ENCODE results near the gene PLEKHG2. TPM values are rescaled to one million over a fixed set of nuclear protein-coding genes. Genes with fewer than 3 reads are reported as not detected.
A peak's percentile ranks its signal among the peaks of the same experiment; 100 is the strongest.

Gene PLEKHG2
- total RNA-seq, 1 experiment from 2014 or later = 22.3 TPM

DNA sequence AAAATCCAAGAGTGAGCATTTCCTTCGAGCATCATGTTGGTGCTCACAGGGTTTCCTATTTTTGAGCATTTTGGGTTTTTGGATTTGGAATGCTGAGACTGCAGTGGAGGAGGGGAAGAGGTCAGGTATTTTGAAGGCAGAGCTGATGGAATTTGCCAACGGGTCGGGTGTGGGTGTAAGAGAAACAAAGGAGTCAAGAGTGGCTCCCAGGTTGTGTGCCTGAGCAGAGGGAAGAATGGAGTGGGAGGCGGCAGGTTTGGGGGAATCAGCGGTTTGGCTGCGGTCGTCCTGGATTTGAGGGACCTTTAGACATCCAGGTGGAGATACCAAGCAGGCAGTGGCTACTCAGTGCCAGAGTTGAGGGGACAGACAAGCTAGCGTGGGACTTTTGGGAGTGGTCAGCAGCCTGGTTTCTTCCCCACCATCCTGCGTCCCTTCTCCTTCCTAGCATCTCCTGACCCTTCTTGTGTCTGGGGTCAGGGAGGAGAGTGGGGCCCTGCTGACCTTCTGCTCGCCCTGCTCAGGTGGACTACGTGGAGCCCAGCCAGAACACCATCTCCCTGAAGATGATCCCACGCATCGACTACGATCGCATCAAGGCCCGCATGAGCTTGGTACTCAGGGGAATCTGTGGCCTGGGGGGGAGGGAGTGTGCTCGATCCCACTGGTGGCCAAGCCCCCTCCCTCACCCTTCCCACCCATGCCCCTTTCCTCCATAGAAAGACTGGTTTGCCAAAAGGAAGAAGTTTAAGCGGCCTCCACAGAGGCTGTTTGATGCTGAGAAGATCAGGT lies 53.7 kb downstream of the PLEKHG2 start:
- DNase-seq (ENCODE audit: low read depth, low spot score) = no peak
- in situ Hi-C loops (cut with HindIII; ENCODE audit: low pct_unique_long_range_greater_than_20kb, low sequenced_read_pairs) = no loop called here

DNA sequence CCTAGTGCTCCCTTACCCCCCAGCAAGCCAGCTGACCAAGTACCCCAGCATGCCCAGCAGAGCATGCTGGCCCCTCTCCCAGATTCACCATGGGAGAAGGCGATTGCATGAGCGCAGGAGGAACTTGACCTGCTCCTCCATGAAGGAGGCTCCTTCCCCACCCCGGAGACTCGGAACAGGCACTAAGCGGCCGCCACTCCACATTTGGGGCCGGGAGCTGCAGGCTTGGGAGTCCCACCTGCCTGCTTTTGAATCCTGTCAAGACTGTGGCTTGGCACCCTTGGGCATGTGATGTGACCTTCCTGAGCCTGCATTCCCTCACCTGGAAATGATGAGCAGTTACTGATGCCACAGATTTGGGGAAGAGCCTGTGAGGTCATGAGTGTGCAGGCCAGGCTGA lies 55.5 kb downstream of the PLEKHG2 start:
- in situ Hi-C loops (cut with HindIII; ENCODE audit: low pct_unique_long_range_greater_than_20kb, low sequenced_read_pairs) = no loop called here
- no peak for DNase-seq (ENCODE audit: low read depth, low spot score)

DNA sequence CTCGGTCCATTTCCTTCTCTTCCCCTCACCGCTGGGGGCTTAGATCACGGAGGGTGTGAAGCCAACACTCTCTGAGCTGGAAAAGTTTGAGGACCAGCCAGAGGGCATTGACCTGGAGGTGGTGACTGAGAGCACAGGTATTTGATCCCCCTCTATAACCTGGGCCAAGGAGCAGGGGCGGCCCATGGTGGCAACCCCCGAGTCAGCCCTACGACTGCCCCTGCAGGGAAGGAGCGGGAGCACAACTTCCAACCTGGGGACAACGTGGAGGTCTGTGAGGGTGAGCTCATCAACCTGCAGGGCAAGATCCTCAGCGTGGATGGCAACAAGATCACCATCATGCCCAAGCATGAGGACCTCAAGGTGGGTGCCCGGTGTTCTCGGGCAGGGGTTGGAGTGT lies 56.6 kb downstream of the PLEKHG2 start:
- in situ Hi-C loops (cut with HindIII; ENCODE audit: low pct_unique_long_range_greater_than_20kb, low sequenced_read_pairs) = no loop called here

DNA sequence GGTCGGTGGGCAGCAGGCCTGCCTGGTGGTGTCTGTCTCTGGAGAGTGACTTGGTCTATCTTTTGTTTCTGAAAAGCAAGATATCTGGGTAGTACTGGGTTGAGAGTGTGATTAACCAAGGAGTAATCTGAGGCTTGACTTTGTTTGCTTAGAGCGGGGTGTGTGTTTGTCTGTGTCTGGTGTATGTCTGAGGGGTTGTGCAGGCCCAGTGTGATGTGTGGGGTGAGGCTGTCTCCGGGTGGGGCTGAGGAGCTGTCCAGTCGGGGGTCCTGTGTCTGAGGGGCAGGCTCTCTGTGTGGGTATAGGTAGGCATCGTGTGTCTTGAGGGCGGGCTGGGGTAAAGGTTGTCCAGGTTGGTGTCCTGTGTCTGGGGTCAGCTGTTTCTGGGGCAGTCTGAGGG lies 57.1 kb downstream of the PLEKHG2 start:
- in situ Hi-C loops (cut with HindIII; ENCODE audit: low pct_unique_long_range_greater_than_20kb, low sequenced_read_pairs) = no loop called here
- DNase-seq (ENCODE audit: low read depth, low spot score) = no peak

More for the DNA sequence above, 56.6 kb downstream of the PLEKHG2 start:
- no peak for DNase-seq (ENCODE audit: low read depth, low spot score)

DNA sequence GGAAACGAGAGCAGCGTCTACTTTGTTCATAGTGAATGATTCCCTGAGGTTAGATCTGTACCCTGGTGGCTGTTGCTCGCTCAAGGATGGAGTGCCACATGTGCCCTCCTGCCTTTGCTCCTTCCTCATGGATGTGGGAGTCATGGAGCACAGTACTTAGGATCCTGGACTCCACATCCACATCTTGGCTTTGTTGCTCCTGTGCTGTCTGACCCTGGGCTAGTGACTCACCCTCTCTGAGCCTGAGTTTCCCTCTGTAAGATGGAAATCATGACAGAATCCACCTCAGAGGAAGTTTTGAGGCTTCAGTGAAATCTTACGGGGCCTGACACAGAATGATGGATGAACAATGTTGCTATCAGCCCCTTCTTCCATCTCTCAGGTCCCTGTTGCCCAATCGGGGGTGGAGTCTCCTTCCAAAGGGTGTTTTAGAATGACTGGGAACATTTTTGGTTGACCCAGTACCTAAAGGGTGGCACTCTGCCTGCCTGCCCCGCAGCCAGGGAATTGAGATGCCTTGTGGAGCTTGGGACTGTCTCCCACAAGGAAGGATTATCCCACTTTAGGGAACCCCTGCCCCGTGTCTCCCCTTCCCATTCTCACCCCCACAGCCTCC lies 58.4 kb downstream of the PLEKHG2 start:
- no peak for DNase-seq (ENCODE audit: low read depth, low spot score)
- in situ Hi-C loops (cut with HindIII; ENCODE audit: low pct_unique_long_range_greater_than_20kb, low sequenced_read_pairs) = no loop called here

DNA sequence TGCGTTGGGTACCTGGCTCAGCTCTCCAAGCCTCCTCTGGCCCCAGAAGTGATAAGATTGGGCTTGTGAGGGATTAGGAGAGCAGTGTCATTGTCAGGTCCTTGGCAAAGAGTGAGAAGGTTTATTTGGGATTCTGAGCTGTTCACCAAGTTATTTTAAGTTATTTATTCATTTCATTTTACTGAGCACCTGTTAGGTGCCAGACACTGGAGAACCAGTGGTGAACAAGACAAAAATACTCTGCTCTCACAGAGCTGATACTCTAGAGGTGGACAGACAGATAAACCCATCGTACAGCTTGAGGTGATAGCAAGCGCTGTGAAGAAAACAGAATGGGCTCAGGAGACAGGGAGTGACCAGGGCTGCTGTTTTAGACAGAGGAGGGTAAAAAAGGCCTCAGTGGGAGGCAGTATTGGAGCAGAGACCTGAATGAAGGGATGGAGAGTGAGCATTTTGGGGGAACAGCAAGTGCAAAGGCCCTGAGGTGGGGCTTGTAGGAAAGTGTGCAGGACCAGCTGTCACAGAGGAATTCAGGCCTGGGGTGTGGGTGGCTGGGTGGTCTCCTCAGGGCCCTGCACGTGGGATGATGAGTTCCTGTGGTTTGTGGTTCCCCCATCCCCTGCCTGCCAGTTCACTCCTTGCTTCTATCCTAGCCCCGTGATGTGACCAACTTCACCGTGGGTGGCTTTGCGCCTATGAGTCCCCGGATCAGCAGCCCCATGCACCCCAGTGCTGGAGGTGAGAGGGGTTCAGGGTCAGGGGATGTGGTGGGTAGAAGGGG lies 59.5 kb downstream of the PLEKHG2 start:
- in situ Hi-C loops (cut with HindIII; ENCODE audit: low pct_unique_long_range_greater_than_20kb, low sequenced_read_pairs) = no loop called here
- DNase-seq (ENCODE audit: low read depth, low spot score) = no peak

DNA sequence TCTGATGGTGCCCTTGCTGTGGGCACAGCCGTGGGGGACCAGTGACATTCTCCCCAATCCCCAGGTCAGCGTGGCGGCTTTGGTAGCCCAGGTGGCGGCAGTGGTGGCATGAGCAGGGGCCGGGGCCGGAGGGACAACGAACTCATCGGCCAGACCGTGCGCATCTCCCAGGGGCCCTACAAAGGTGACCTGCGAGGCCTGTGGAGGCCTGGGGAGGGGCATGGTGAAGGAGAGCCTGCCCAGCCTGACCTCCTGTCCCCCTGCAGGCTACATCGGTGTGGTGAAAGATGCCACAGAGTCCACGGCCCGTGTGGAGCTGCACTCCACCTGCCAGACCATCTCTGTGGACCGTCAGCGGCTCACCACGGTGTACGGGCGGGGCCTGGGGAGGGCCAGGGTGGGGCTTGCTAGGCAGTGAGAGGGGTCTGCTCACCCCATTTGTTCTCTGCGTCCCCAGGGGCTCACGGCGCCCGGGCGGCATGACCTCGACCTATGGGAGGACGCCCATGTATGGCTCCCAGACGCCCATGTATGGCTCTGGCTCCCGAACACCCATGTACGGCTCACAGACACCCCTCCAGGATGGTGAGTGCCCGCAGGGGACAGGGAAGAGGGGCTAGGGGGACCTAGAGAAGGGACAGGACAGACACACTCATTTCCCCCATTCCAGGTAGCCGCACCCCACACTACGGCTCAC lies 60.4 kb downstream of the PLEKHG2 start:
- in situ Hi-C loops (cut with HindIII; ENCODE audit: low pct_unique_long_range_greater_than_20kb, low sequenced_read_pairs) = no loop called here
- no peak for DNase-seq (ENCODE audit: low read depth, low spot score)

DNA sequence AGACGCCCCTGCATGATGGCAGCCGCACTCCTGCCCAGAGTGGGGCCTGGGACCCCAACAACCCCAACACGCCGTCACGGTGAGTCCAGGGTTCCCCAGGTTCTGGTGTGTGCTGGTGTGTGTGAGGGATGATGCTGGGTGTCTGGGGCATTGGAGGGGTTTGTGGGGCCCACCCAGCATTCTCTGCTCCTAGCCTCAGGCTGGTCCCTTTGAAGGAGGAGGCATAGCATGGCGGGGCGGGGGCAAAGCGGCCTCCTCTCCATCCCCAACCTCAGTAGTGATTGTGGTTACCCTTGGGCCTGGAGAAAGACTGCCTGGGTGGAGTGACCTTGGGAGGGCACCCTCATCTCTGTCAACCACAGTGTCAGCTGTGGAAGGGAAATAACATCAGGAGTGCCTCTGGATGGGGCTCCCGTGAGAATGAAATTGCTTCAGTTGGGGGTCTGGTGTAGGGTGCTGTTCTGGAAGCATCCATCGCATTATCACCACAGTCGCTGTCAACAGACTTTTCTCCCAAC lies 61.0 kb downstream of the PLEKHG2 start:
- no peak for DNase-seq (ENCODE audit: low read depth, low spot score)
- in situ Hi-C loops (cut with HindIII; ENCODE audit: low pct_unique_long_range_greater_than_20kb, low sequenced_read_pairs) = no loop called here

DNA sequence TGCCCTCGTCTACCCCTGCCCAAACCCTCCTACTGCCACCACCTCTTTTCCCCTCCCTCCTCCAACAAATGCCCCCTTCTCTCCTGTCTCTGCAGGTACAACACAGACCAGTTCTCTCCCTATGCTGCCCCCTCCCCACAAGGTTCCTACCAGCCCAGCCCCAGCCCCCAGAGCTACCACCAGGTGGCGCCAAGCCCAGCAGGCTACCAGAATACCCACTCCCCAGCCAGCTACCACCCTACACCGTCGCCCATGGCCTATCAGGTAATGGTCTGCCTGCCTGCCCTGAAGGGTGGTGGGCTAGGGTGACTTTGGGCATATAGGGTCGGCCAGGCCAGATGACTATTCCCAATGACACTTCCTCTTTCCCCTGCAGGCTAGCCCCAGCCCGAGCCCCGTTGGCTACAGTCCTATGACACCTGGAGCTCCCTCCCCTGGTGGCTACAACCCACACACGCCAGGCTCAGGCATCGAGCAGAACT lies 61.7 kb downstream of the PLEKHG2 start:
- in situ Hi-C loops (cut with HindIII; ENCODE audit: low pct_unique_long_range_greater_than_20kb, low sequenced_read_pairs) = no loop called here
- DNase-seq (ENCODE audit: low read depth, low spot score) = peak; percentile 62

DNA sequence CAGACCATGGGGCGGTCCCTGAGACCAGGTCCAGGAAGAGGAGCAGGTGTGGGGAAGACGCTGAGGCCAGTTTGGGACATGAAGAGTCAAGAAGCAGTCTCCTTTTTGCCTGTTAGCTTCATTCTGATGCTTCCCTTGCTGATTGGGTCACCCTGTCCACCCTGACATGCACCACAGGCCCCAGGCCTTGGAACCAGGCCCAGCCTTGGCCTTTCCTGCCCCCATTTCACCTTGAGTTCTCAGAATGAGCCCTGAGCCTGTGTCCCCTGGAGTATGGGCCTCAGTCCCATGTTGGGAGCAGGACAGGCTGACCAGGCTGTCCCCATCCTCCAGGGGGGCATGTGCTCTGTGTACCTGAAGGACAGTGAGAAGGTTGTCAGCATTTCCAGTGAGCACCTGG lies 63.3 kb downstream of the PLEKHG2 start:
- in situ Hi-C loops (cut with HindIII; ENCODE audit: low pct_unique_long_range_greater_than_20kb, low sequenced_read_pairs) = no loop called here
- DNase-seq (ENCODE audit: low read depth, low spot score) = no peak

Small RNA genes within 50 kb of the gene (small RNA-seq; reads per million reads assigned to genes)
- gene MIR4530 = 0 reads per million in 2 experiments
- gene RN7SL566P = 0 to 0.19 reads per million in 2 experiments

Other genes starting within 250 kb of the PLEKHG2 start
- 0.21 and 0.67 TPM in 2 replicates for gene NCCRP1, start 215.7 kb upstream of the PLEKHG2 start, total RNA-seq (2014; rRNA removed; shearing (Covaris generic))
- gene SYCN, start 208.4 kb upstream of the PLEKHG2 start, total RNA-seq (2014; rRNA removed; shearing (Covaris generic)) = not detected in 2 replicates
- gene IFNL3, start 167.7 kb upstream of the PLEKHG2 start, total RNA-seq (2014; rRNA removed; shearing (Covaris generic)) = not detected in 2 replicates
- not detected in 2 replicates for gene IFNL4, start 163.8 kb upstream of the PLEKHG2 start, total RNA-seq (2014; rRNA removed; shearing (Covaris generic))
- gene IFNL2, start 144.3 kb upstream of the PLEKHG2 start, total RNA-seq (2014; rRNA removed; shearing (Covaris generic)) = not detected in 2 replicates
- not detected in 2 replicates for gene IFNL1, start 116.3 kb upstream of the PLEKHG2 start, total RNA-seq (2014; rRNA removed; shearing (Covaris generic))
- gene LRFN1, start 91.8 kb upstream of the PLEKHG2 start, total RNA-seq (2014; rRNA removed; shearing (Covaris generic)) = 1.6 TPM in 2 replicates
- gene GMFG, start 76.6 kb upstream of the PLEKHG2 start, total RNA-seq (2014; rRNA removed; shearing (Covaris generic)) = 0.58 and 0.88 TPM in 2 replicates
- gene SAMD4B, start 70.2 kb upstream of the PLEKHG2 start, total RNA-seq (2014; rRNA removed; shearing (Covaris generic)) = 69.9 and 78.5 TPM in 2 replicates
- 21.3 and 29.6 TPM in 2 replicates for gene PAF1, start 21.6 kb upstream of the PLEKHG2 start, total RNA-seq (2014; rRNA removed; shearing (Covaris generic))
- gene MED29, start 21.3 kb upstream of the PLEKHG2 start, total RNA-seq (2014; rRNA removed; shearing (Covaris generic)) = 20.9 and 23.2 TPM in 2 replicates
- 2.6 and 3.1 TPM in 2 replicates for gene ZFP36, start 5.8 kb upstream of the PLEKHG2 start, total RNA-seq (2014; rRNA removed; shearing (Covaris generic))
- 66.0 and 110 TPM in 2 replicates for gene RPS16, start 23.3 kb downstream of the PLEKHG2 start, total RNA-seq (2014; rRNA removed; shearing (Covaris generic))
- gene SUPT5H, start 32.9 kb downstream of the PLEKHG2 start, total RNA-seq (2014; rRNA removed; shearing (Covaris generic)) = 98.8 and 113 TPM in 2 replicates
- gene TIMM50, start 68.2 kb downstream of the PLEKHG2 start, total RNA-seq (2014; rRNA removed; shearing (Covaris generic)) = 431 and 474 TPM in 2 replicates
- 42.4 and 45.3 TPM in 2 replicates for gene DLL3, start 86.3 kb downstream of the PLEKHG2 start, total RNA-seq (2014; rRNA removed; shearing (Covaris generic))
- gene SELENOV, start 102.5 kb downstream of the PLEKHG2 start, total RNA-seq (2014; rRNA removed; shearing (Covaris generic)) = not detected in 2 replicates
- 4.2 and 4.3 TPM in 2 replicates for gene EID2B, start 120.2 kb downstream of the PLEKHG2 start, total RNA-seq (2014; rRNA removed; shearing (Covaris generic))
- gene EID2, start 127.5 kb downstream of the PLEKHG2 start, total RNA-seq (2014; rRNA removed; shearing (Covaris generic)) = 16.7 and 20.7 TPM in 2 replicates
- not detected in 2 replicates for gene LGALS13, start 189.9 kb downstream of the PLEKHG2 start, total RNA-seq (2014; rRNA removed; shearing (Covaris generic))
- not detected in 2 replicates for gene LGALS16, start 243.2 kb downstream of the PLEKHG2 start, total RNA-seq (2014; rRNA removed; shearing (Covaris generic))